Measurements from ENCODE around the gene HOXA9. TPM values are rescaled to one million over a fixed set of nuclear protein-coding genes. Genes with fewer than 3 reads are reported as not detected.

HOXA9 gene
- total RNA-seq, 1 donor from 2014 or later: not detected

DNA sequence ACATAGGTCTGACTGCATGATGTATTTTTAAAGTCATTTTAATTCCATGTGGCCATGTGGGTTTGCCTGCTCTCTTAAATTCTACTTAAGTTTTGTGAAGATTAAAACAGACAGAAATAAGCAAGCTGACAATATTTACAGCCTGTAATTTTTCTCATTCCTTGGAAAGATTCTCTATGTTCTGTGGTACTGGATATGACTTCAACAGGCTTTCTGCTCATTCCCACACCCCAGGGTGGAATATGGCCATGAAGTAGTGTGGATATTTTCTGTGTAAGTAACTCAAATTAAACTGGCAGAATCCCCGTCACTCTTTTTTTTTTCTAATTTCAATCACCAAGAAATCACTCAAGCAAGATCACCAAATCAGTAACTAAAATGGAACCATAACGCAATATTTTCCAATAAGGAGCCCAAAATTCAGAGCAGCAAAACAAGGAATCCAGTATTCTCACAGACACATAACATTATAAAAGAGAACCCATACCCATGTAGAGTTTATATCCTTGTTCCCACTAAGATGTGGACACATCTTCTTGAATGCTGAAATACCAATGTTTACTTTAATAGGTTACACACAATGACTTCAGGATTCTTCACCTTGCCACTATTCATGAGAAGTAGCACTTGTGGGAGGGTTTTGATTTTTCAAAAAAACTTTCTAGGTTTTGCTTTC is 27.6 kb downstream of the HOXA9 start:
- H3K36me3 Mint-ChIP-seq (ENCODE audit: low read depth): peaks cover 3% of the 10 kb centered on the region
- no peak for DNase-seq (ENCODE audit: low spot score)
- intact Hi-C loops (cut with micrococcal nuclease): no loop called here
- H3K4me3 Mint-ChIP-seq: no peak overlapping the region
- H3K9me3 Mint-ChIP-seq: no peaks in the 10 kb centered on the region
- H3K27me3 Mint-ChIP-seq (ENCODE audit: insufficient read depth): peaks cover 33% of the 10 kb centered on the region
- peaks cover 33% of the 10 kb centered on the region for H3K4me1 Mint-ChIP-seq (ENCODE audit: low read depth)
- H3K27ac Mint-ChIP-seq: no peak overlapping the region

DNA sequence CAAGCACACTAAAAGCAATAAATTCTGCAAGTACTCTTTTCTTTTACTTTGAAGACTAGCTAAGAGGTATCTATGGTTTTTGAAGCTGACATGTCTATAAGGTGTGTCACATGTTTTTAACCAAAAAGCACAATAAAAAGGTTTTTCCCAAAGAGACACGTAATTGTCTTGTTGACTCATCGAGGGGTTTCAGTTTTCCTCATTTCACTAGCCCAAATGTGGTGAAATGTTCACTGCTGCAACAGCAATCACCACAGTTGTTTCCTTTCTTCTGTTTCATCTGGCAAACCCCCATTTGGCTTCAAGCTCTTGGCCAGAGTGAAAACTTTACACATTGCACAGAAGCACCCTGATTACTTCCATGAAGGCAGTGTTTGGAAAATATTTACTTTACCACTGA is 30.9 kb downstream of the HOXA9 start:
- Mint-ChIP-seq H3K27ac (peak overlapping the region; percentile 30), H3K27me3 (ENCODE audit: insufficient read depth) (peaks cover 36% of the 10 kb centered on the region), H3K4me1 (ENCODE audit: low read depth) (peaks cover 33% of the 10 kb centered on the region), H3K36me3 (ENCODE audit: low read depth) (peaks cover 3% of the 10 kb centered on the region), H3K9me3 (no peaks in the 10 kb centered on the region), H3K4me3 (peak overlapping the region; percentile 56)
- no peak for DNase-seq (ENCODE audit: low spot score)
- intact Hi-C loops (cut with micrococcal nuclease): loop anchor here (1.0 to 5.0 kb wide), 5 partner anchors 16 to 1018 kb away; partner anchors contain the start of gene SKAP2

DNA sequence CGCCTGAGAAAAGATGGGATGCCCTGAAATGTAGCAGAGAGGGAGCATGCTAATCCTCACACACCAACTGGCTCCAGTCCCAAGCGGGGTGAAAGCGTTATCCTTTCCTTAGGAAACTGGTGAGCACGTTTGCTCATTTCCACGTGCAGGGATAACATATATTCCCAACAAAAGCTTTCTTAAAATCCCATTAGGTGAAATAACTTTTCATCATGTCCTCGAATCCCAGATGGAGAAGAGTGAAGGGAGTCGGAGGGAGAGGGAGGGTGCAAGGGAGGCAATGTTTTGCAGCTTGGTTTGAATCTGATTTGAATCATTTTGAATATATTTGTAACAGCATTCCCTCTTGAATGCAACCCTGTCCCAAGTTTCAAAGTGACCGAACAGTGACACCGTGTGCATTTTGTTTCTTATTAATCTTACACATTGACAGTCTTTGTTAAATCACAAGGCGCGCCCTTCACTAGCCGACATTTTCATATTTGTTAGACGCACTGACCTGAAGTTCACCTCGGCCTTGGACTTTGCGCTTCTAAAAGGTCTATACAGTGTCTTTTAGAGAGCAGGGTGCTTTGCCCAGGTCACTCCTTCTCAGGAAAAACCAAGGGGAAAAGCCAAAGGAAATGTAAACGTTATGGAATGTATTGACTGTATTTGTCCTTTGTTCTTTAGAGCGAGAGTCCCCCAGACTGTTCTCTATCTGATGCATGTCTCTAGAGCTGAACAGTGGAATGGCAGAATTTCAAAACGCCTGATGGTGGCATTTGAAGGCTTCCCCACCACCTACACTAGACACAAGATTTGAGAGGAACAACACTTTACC is 31.7 kb downstream of the HOXA9 start:
- Mint-ChIP-seq H3K27ac (peak overlapping the region; percentile 31), H3K9me3 (no peaks in the 10 kb centered on the region)
- intact Hi-C loops (cut with micrococcal nuclease): loop anchor here (1.0 to 5.0 kb wide), 5 partner anchors 17 to 1019 kb away; partner anchors contain the start of gene SKAP2

DNA sequence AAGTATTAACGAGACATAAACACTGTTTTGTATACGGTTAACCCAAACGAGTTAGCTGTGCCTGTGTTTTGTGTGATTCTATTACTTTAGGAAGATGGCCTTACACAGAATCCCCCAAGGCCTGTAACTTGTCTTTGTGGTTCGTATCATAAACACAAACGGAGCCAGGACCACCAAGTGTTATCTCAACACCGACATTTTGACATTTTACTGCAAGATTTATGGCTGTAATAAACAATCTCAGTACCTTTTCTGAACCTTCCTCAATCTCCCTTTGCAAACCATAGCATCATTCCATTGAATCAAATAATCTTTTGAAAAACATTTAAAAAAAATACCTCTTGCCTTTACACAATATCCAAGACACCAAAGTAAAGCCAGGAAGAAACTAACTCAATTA is 32.4 kb downstream of the HOXA9 start:
- intact Hi-C loops (cut with micrococcal nuclease): loop anchor here (5.0 kb wide), 1 partner anchor 1019 kb away; no protein-coding TSS in a partner anchor
- no peak for DNase-seq (ENCODE audit: low spot score)
- H3K36me3 Mint-ChIP-seq (ENCODE audit: low read depth): peaks cover 3% of the 10 kb centered on the region
- H3K27me3 Mint-ChIP-seq (ENCODE audit: insufficient read depth): peaks cover 39% of the 10 kb centered on the region
- H3K27ac Mint-ChIP-seq: no peak overlapping the region
- H3K4me3 Mint-ChIP-seq: no peak overlapping the region
- H3K9me3 Mint-ChIP-seq: no peaks in the 10 kb centered on the region
- peaks cover 33% of the 10 kb centered on the region for H3K4me1 Mint-ChIP-seq (ENCODE audit: low read depth)

More for the DNA sequence above, 31.7 kb downstream of the HOXA9 start:
- Mint-ChIP-seq H3K36me3 (ENCODE audit: low read depth) (peaks cover 3% of the 10 kb centered on the region), H3K4me3 (peak overlapping the region; percentile 20), H3K4me1 (ENCODE audit: low read depth) (peaks cover 33% of the 10 kb centered on the region), H3K27me3 (ENCODE audit: insufficient read depth) (peaks cover 38% of the 10 kb centered on the region)
- no peak for DNase-seq (ENCODE audit: low spot score)

DNA sequence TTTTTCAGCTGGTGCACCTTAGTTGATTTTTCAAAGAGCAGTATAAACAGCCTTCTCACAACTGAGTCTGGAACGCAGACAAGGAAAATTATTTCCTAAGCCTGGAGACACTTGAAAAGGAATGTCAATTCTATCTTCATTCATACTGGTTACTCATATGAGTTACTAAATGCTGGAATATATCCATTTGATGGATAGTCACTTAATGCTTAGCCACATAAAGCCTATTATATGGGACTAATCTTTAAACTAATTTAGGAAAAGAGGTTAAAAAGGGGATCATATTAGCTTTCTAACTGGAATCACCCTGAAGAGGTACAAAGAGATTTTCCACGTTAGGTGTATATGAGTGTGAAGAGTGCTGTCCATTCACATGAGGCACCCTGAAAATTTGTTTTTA is 33.1 kb downstream of the HOXA9 start:
- H3K4me3 Mint-ChIP-seq: no peak overlapping the region
- H3K36me3 Mint-ChIP-seq (ENCODE audit: low read depth): peaks cover 3% of the 10 kb centered on the region
- peaks cover 46% of the 10 kb centered on the region for H3K27me3 Mint-ChIP-seq (ENCODE audit: insufficient read depth)
- intact Hi-C loops (cut with micrococcal nuclease): loop anchor here (5.0 kb wide), 1 partner anchor 1020 kb away; no protein-coding TSS in a partner anchor
- H3K27ac Mint-ChIP-seq: no peak overlapping the region
- H3K9me3 Mint-ChIP-seq: no peaks in the 10 kb centered on the region
- DNase-seq (ENCODE audit: low spot score): no peak
- peaks cover 33% of the 10 kb centered on the region for H3K4me1 Mint-ChIP-seq (ENCODE audit: low read depth)

DNA sequence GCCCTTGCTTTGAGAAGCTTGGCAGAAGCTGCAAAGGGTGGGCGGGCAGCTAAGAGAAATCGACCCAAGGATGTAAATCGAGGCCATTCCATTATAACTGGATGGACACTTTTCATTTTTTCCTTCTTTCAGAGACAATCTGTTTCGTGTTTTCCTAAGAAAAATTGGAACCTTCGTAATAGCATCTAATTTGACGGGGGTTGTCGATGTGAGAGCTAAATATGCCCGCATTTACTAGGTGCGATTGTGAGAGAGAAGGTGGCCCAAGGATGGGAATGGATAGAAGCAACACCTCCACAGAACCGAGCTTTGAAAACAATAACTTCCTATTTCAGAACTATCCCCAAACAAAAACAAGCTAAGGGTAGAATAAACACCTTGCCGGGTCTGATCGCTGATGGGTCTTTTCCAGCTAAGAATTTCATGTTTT is 33.9 kb downstream of the HOXA9 start:
- peaks cover 49% of the 10 kb centered on the region for H3K27me3 Mint-ChIP-seq (ENCODE audit: insufficient read depth)
- peaks cover 3% of the 10 kb centered on the region for H3K36me3 Mint-ChIP-seq (ENCODE audit: low read depth)
- H3K9me3 Mint-ChIP-seq: no peaks in the 10 kb centered on the region
- peaks cover 33% of the 10 kb centered on the region for H3K4me1 Mint-ChIP-seq (ENCODE audit: low read depth)
- no peak for DNase-seq (ENCODE audit: low spot score)
- peak overlapping the region; percentile 33 for H3K4me3 Mint-ChIP-seq
- intact Hi-C loops (cut with micrococcal nuclease): loop anchor here (5.0 kb wide), 1 partner anchor 1021 kb away; no protein-coding TSS in a partner anchor
- H3K27ac Mint-ChIP-seq: no peak overlapping the region

DNA sequence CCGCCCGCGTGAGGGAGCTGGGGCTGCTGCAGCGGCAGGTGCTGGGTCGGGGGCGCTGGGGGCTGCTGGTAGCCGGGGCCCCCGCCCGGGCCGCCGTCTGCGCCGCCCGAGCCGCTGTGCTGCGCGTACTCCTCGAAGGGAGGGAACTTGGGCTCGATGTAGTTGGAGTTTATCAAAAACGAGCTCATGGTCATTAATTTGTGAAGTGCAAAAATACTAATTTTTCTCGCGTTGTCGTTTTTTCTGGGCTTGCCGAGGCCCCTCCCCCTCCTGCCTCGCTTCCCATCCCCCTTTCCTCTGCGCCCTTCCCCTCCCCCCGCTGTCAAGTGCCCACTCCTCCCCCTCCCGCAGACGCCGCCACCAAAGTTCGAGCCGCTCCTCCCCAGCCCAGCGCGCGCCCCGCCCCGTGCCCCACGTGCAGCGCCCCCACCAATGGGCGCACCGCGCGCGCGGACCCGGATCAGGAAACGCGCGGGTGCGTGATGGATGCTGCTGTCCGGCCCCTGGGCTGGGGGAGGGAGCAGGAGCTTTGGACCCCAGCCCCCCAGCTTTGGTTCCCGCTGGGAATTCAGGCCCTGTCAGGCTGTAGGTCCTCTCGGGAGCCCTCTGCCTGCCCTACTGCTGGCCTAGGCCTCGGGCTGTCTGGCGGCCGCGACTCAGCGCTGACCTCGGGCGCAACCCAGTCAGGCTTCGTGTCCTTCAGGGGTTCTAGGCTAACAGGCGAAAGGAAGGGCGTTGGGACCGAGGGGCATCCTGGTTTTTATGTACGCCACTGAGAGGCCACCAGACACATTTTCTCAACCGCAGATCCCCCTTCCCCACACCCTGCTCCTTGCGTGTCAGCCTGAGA is 34.6 kb downstream of the HOXA9 start, which contains the start of gene HOXA4:
Gene HOXA4, minus strand, starts transcription at position 218 of the 850 bp plus-strand sequence. Its CDS starts 24 bp downstream, at position 194.
- H3K27ac Mint-ChIP-seq: no peak within 1 kb of the TSS
- peak; percentile 67 for DNase-seq (ENCODE audit: low spot score)
- H3K4me3 Mint-ChIP-seq: peak within 1 kb of the TSS; percentile 51
- peaks cover 51% of the 10 kb centered on the region for H3K27me3 Mint-ChIP-seq (ENCODE audit: insufficient read depth)
- H3K4me1 Mint-ChIP-seq (ENCODE audit: low read depth): peaks cover 27% of the 10 kb centered on the region
- intact Hi-C loops (cut with micrococcal nuclease): loop anchor here (5.0 kb wide), 1 partner anchor 1022 kb away; no protein-coding TSS in a partner anchor
- H3K36me3 Mint-ChIP-seq (ENCODE audit: low read depth): peaks cover 3% of the 10 kb centered on the region
- no peaks in the 10 kb centered on the region for H3K9me3 Mint-ChIP-seq

DNA sequence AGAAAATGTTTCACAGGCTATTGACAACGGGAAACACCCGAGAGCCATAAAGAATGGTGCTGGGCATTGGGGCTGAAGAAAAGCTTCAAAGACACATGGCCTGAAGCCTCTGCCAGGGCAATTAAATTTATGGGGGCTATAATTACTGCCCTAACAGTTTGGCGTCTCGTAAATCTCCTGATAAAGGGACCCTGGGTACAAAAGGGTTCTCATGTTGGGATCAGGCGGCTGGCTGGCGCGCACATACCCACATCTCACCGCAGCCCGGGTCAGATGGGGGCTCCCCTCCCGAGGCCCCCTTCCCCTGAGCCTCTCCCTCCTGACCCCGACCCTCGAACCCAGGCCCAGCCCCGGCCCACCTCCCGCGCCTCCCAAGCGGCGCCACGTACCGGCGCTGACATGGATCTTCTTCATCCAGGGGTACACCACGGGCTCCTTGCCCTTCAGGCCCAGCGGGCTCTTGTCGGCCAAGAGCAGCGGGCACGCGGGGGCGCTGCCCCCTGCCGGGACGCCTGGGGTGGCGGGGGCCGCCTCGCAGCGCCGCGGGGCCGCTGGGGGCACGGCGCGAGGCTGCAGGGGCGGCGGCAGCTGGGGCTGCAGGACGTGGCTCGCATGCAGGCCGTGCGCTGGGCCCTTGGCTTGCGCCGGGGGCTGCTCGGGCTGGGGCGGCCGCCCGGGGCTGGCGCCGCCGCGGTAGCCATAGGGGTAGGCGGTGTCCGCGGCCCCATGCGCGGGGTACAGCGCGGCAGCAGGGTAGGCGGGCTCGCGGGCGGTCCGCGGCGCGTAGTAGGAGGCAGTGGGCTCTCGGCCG is 35.4 kb downstream of the HOXA9 start:
- DNase-seq (ENCODE audit: low spot score): no peak
- Mint-ChIP-seq H3K27me3 (ENCODE audit: insufficient read depth) (peaks cover 53% of the 10 kb centered on the region), H3K36me3 (ENCODE audit: low read depth) (peaks cover 3% of the 10 kb centered on the region), H3K4me3 (peak overlapping the region; percentile 15), H3K9me3 (no peaks in the 10 kb centered on the region), H3K27ac (no peak overlapping the region), H3K4me1 (ENCODE audit: low read depth) (peaks cover 19% of the 10 kb centered on the region)
- intact Hi-C loops (cut with micrococcal nuclease): loop anchor here (5.0 kb wide), 1 partner anchor 1022 kb away; no protein-coding TSS in a partner anchor

DNA sequence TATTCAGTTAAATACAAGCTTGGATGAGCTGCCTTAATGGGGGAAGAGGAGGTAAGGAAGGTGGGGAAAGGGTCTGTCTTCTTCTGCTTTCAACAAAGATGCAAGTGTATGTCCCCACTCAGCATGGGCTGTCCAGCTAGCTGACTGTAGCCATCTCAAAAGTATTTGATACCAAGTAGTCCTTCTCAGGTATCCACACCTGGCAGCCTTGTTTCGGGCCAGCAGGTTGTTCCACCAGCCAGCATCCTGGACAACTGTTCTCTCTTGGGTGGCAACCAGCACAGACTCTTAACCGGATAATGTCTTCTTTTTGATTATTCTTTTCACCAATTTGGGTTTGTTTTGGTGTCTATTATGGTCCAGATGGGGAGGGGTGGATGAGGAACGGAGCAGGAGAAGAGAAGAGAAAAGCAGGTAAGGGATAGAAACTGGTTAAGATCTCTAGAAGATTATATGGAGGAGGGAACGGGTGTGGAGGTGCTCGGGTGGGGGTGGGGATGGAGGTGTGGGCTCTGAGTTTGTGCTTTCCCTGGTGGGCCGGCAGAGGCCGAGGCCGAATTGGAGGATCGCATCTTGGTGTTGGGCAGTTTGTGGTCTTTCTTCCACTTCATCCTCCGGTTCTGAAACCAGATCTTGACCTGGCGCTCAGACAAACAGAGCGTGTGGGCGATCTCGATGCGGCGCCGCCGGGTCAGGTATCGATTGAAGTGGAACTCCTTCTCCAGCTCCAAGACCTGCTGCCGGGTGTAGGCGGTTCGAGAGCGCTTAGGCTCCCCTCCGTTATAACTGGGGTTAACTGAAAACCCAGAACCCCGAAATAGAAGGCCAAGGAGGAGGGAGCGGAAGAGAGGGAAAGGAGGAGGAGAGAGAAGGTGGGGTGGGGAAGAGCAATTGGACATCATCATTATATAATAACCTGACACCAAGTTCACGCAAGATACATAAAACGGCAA is 36.3 kb downstream of the HOXA9 start:
- intact Hi-C loops (cut with micrococcal nuclease): no loop called here
- DNase-seq (ENCODE audit: low spot score): no peak
- no peak overlapping the region for H3K27ac Mint-ChIP-seq
- H3K4me1 Mint-ChIP-seq (ENCODE audit: low read depth): peaks cover 10% of the 10 kb centered on the region
- H3K27me3 Mint-ChIP-seq (ENCODE audit: insufficient read depth): peaks cover 54% of the 10 kb centered on the region
- peaks cover 3% of the 10 kb centered on the region for H3K36me3 Mint-ChIP-seq (ENCODE audit: low read depth)
- H3K4me3 Mint-ChIP-seq: peak overlapping the region; percentile 15
- no peaks in the 10 kb centered on the region for H3K9me3 Mint-ChIP-seq

DNA sequence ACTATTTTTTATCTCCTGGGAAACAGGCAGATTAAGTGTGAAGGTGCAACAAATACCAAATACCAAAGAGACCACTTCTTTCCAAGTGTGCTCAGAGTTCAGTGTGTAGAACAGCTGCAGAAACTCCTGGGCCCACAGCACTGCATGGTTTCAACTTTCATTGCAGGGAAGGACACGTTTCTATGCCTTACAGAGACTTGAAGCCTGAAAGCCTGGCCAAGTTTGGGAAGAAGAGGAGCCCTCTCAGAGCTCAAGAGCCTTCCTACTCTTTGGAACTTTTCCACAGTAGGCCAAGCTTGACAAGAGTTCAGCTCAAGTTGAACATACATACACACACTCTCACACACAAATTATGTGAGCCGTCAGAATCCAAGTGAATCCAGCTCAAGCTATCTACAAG is 37.3 kb downstream of the HOXA9 start:
- peaks cover 47% of the 10 kb centered on the region for H3K27me3 Mint-ChIP-seq (ENCODE audit: insufficient read depth)
- H3K36me3 Mint-ChIP-seq (ENCODE audit: low read depth): no peaks in the 10 kb centered on the region
- H3K4me3 Mint-ChIP-seq: no peak overlapping the region
- H3K9me3 Mint-ChIP-seq: no peaks in the 10 kb centered on the region
- no peak overlapping the region for H3K27ac Mint-ChIP-seq
- H3K4me1 Mint-ChIP-seq (ENCODE audit: low read depth): peaks cover under 1% of the 10 kb centered on the region
- intact Hi-C loops (cut with micrococcal nuclease): no loop called here
- no peak for DNase-seq (ENCODE audit: low spot score)

Measured in activated T-helper 1 cell treated with anti-CD3 and anti-CD28 coated beads, Interleukin-12 subunit alpha, Interleukin-12 subunit beta, Interleukin-2, Interleukin-4 antibody, amounts not matched to agents 30 ng/mL and 10 ng/mL and 1 ng/mL, durations not matched to agents 14 hours and 24 hours and 36 hours (primary cell).